ENCODE measurements around the gene ESYT3. TPM values are rescaled to one million over a fixed set of nuclear protein-coding genes. Genes with fewer than 3 reads are reported as not detected.

Gene ESYT3
- total and polyA plus RNA-seq, 2 of the 8 experiments (the other 6 are each of a cell fraction or from before 2014, with no cell fraction given) = 4.4 to 7.3 TPM

- ChIA-PET POLR2A (ENCODE audit: partially characterized antibody) (no interaction called here), CTCF (ENCODE audit: partially characterized antibody) (interaction anchor here (0.8 to 2.3 kb wide), 6 partner anchors 8 to 220 kb away, joined by 3 to 10 read pairs (median 4); no protein-coding TSS in a partner anchor)
- Histone ChIP-seq H3K18ac (ENCODE audit: extremely low read depth, low read length) (no peak overlapping the region), H3K79me1 (ENCODE audit: low read depth, low read length) (no peaks in the 10 kb centered on the region), H3K23me2 (ENCODE audit: low read depth, low read length) (no peaks in the 10 kb centered on the region), H3K14ac (ENCODE audit: insufficient read length) (no peak overlapping the region), H2BK15ac (ENCODE audit: low read length) (no peak overlapping the region), H3K23ac (ENCODE audit: insufficient read length) (no peak overlapping the region), H3K4ac (replicated peaks; ENCODE audit: insufficient read length, low read depth, low read length) (no peak overlapping the region), H3K4me3 (ENCODE audit: extremely low read depth in 1 of 4, insufficient read depth in 2 of 4, low read depth in 3 of 4, low read length in 4 of 4) (no peak overlapping the region), H3K9ac (replicated peaks in 1 of 4; ENCODE audit: extremely low read depth in 1 of 4, low read depth in 3 of 4, low read length in 3 of 4) (no peak overlapping the region), H3K79me2 (ENCODE audit: control insufficient read depth in 1 of 2, insufficient read depth in 2 of 2, low read length in 2 of 2) (no peaks in the 10 kb centered on the region), H3K4me2 (ENCODE audit: insufficient read depth in 1 of 2, low read depth in 2 of 2, low read length in 2 of 2) (no peak overlapping the region), H4K5ac (ENCODE audit: insufficient read length, low read depth, low read length) (no peak overlapping the region), H4K20me1 (replicated peaks in 1 of 2; ENCODE audit: control insufficient read depth in 1 of 2, insufficient read depth in 2 of 2, low read length in 2 of 2) (peaks cover 0 to 6% of the 10 kb centered on the region in 2 experiments), H3K56ac (replicated peaks; ENCODE audit: insufficient read length, low read depth, low read length) (no peak overlapping the region), H3K4me1 (replicated peaks in 1 of 4; ENCODE audit: control insufficient read depth in 3 of 4, insufficient read depth in 4 of 4, low read length in 3 of 4) (peaks cover 0 to 3% (median 0%) of the 10 kb centered on the region in 4 experiments; a peak in 4 of 7 replicates), H3K36me3 (ENCODE audit: control insufficient read depth in 2 of 4, insufficient read depth in 4 of 4, low read length in 3 of 4) (no peaks in the 10 kb centered on the region; a peak in 2 of 8 replicates), H3K9me3 (ENCODE audit: insufficient read depth in 2 of 2, low read depth in 1 of 2, low read length in 1 of 2) (no peaks in the 10 kb centered on the region), H4K8ac (ENCODE audit: extremely low read depth, insufficient read depth, low read length) (no peak overlapping the region; the same call in 1 of the 2 replicates), H4K91ac (replicated peaks; ENCODE audit: insufficient read length, low read length) (no peak overlapping the region), H2BK5ac (ENCODE audit: low read depth, low read length) (no peak overlapping the region), H2AFZ (ENCODE audit: low read length) (no peak overlapping the region), H3K27me3 (replicated peaks in 1 of 4; ENCODE audit: control insufficient read depth in 3 of 4, extremely low read depth in 1 of 4, insufficient read depth in 3 of 4, low read length in 3 of 4) (no peaks in the 10 kb centered on the region), H2AK5ac (ENCODE audit: low read depth, low read length) (no peak overlapping the region), H3K27ac (ENCODE audit: low read depth, low read length) (no peak overlapping the region), H2BK12ac (ENCODE audit: low read depth, low read length) (no peak overlapping the region), H2BK20ac (ENCODE audit: low read length) (no peak overlapping the region), H2BK120ac (replicated peaks; ENCODE audit: low read depth, low read length) (no peak overlapping the region)
- TF ChIP-seq RAD21 (IDR thresholded peaks at IDR 0.05 in 1 of 2, conservative IDR thresholded peaks at IDR 0.05 in 1 of 2; ENCODE audit: low read depth in 2 of 2, low read length in 2 of 2) (no peak), E2F6 (IDR thresholded peaks at IDR 0.05) (no peak), RNF2 (IDR thresholded peaks at IDR 0.05; ENCODE audit: borderline replicate concordance, low read depth, low read length, missing control alignments, poor library complexity, severe bottlenecking) (no peak), TAF1 (IDR thresholded peaks at IDR 0.05; ENCODE audit: low read depth, low read length) (no peak), SIRT6 (IDR thresholded peaks at IDR 0.05; ENCODE audit: low read length) (no peak), ATF2 (IDR thresholded peaks at IDR 0.05; ENCODE audit: low read length) (no peak), SIN3A (conservative IDR thresholded peaks at IDR 0.05 in 1 of 2, IDR thresholded peaks at IDR 0.05 in 1 of 2; ENCODE audit: low read depth in 1 of 2, low read length in 2 of 2) (no peak)
- WGBS, 2 experiments (ENCODE audit: extremely low coverage in 1 of 2, insufficient coverage in 1 of 2, insufficient read length in 1 of 2, insufficient replicate concordance in 2 of 2, low coverage in 1 of 2, low lambda C conversion rate in 2 of 2, missing lambda C conversion rate in 1 of 2) = 95% methylated on average over 6 of the region's 6 CpGs; no CpG with 5 or more reads in 1 of the 2 experiments
- FAIRE-seq (no peak), DNase-seq (ENCODE audit: low read depth in 1 of 2, low spot score in 2 of 2) (peak in 1 of 2 experiments; percentile 29)
Observed at GRCh38 chr3:138463724-138464490, 29.5 kb downstream of the ESYT3 start.

All from H1 (cell line).